HEK293 (cell line): ENCODE results near the gene PPP2R2D.

Experiments used
- CTCF ChIA-PET: fragments of 350-600 bp; formaldehyde crosslinking; extraction: SDS; loops from one replicate; lab custom pipeline; 2021; ENCODE audit warnings: antibody characterized with exemption; lab: Yijun Ruan, JAX
- POLR2A ChIA-PET: fragments of 300-600 bp; formaldehyde crosslinking; extraction: SDS; loops from one replicate; lab custom pipeline; 2020; ENCODE audit warnings: antibody characterized with exemption, inconsistent platforms; lab: Yijun Ruan, JAX
- H3K27ac ChIP-seq: fragments of 200-500 bp; sonication (Bioruptor generic); 2 replicates; pipeline ENCODE4 v1.5.1; 2014; ENCODE audit warnings: low read depth, low read length, control low read depth, inconsistent platforms; ENCODE audit errors: extremely low read depth
- H3K36me3 ChIP-seq, 2 experiments: fragments of 200-500 bp in 1 of 2; sonication (Bioruptor generic) in 1 of 2; 1 replicate in 1 of 2; 2 replicates in 1 of 2; pipeline ENCODE4 v1.5.1; 2014 to 2017; ENCODE audit warnings: inconsistent platforms in 2 of 2, low read length in 2 of 2; ENCODE audit not compliant: control insufficient read depth in 2 of 2, insufficient read depth in 1 of 2
- H3K4me1 ChIP-seq: fragments of 200-500 bp; sonication (Bioruptor generic); 2 replicates; pipeline ENCODE4 v1.5.1; 2014; ENCODE audit warnings: mild to moderate bottlenecking, low read length, inconsistent platforms; ENCODE audit not compliant: control insufficient read depth, insufficient read depth
- H3K4me3 ChIP-seq: 2 replicates; pipeline ENCODE4 v1.5.1; 2011; ENCODE audit warnings: low read depth, mild to moderate bottlenecking, control low read depth, low read length, moderate library complexity
- H3K9me3 ChIP-seq: fragments of 200-500 bp; sonication (Bioruptor generic); 2 replicates; pipeline ENCODE4 v1.5.1; 2014; ENCODE audit warnings: low read depth, low read length, inconsistent platforms; ENCODE audit not compliant: control insufficient read depth, insufficient read depth
- HOXA7 ChIP-seq: sonication (generic); formaldehyde crosslinking; IDR thresholded peaks from 2 replicates; pipeline ENCODE4 v1.8.1; 2022; ENCODE audit warnings: missing genetic modification reagents, borderline replicate concordance
- HOXD13 ChIP-seq: sonication (generic); formaldehyde crosslinking; IDR thresholded peaks from 2 replicates; pipeline ENCODE4 v1.8.0; 2022; ENCODE audit warnings: missing genetic modification reagents, borderline replicate concordance
- KLF1 ChIP-seq: fragments of 450-650 bp; formaldehyde crosslinking; IDR thresholded peaks from 2 replicates; pipeline ENCODE4 v1.5.1; 2016; ENCODE audit warnings: missing biosample characterization, missing genetic modification characterization
- KLF17 ChIP-seq: fragments of 450-650 bp; formaldehyde crosslinking; IDR thresholded peaks from 2 replicates; pipeline ENCODE4 v1.5.1; 2016; ENCODE audit warnings: missing biosample characterization, missing genetic modification characterization
- OSR2 ChIP-seq: fragments of 450-650 bp; formaldehyde crosslinking; IDR thresholded peaks from 2 replicates; pipeline ENCODE4 v1.5.1; 2016; ENCODE audit warnings: missing biosample characterization, missing genetic modification characterization
- PRDM4 ChIP-seq: fragments of 450-650 bp; formaldehyde crosslinking; IDR thresholded peaks from 2 replicates; pipeline ENCODE4 v1.5.1; 2017; ENCODE audit warnings: missing biosample characterization, missing genetic modification characterization
- TSHZ1 ChIP-seq: fragments of 450-650 bp; formaldehyde crosslinking; IDR thresholded peaks from 2 replicates; pipeline ENCODE4 v1.5.1; 2016; ENCODE audit warnings: missing biosample characterization, missing genetic modification characterization, borderline replicate concordance
- ZNF10 ChIP-seq: fragments of 450-650 bp; formaldehyde crosslinking; IDR thresholded peaks from 2 replicates; pipeline ENCODE4 v1.5.1; 2017; ENCODE audit warnings: missing biosample characterization, missing genetic modification characterization
- ZNF18 ChIP-seq: fragments of 450-650 bp; formaldehyde crosslinking; IDR thresholded peaks from 2 replicates; pipeline ENCODE4 v1.5.1; 2016; ENCODE audit warnings: missing biosample characterization, missing genetic modification characterization
- ZNF202 ChIP-seq: fragments of 450-650 bp; formaldehyde crosslinking; IDR thresholded peaks from 2 replicates; pipeline ENCODE4 v1.5.1; 2016; ENCODE audit warnings: missing biosample characterization, missing genetic modification characterization, borderline replicate concordance
- ZNF23 ChIP-seq: fragments of 450-650 bp; formaldehyde crosslinking; IDR thresholded peaks from 2 replicates; pipeline ENCODE4 v1.5.1; 2016; ENCODE audit warnings: missing biosample characterization, missing genetic modification characterization, borderline replicate concordance
- ZNF302 ChIP-seq: fragments of 450-650 bp; formaldehyde crosslinking; IDR thresholded peaks from 2 replicates; pipeline ENCODE4 v1.5.1; 2016; ENCODE audit warnings: missing biosample characterization, missing genetic modification characterization, low read depth
- ZNF324 ChIP-seq: fragments of 450-650 bp; formaldehyde crosslinking; IDR thresholded peaks from 2 replicates; pipeline ENCODE4 v1.5.1; 2016; ENCODE audit warnings: missing biosample characterization, missing genetic modification characterization
- ZNF394 ChIP-seq: fragments of 450-650 bp; formaldehyde crosslinking; IDR thresholded peaks from 2 replicates; pipeline ENCODE4 v1.5.1; 2016; ENCODE audit warnings: missing biosample characterization, missing genetic modification characterization, mild to moderate bottlenecking, moderate library complexity, borderline replicate concordance
- ZNF449 ChIP-seq: fragments of 450-650 bp; formaldehyde crosslinking; IDR thresholded peaks from 2 replicates; pipeline ENCODE4 v1.5.1; 2017; ENCODE audit warnings: missing biosample characterization, mild to moderate bottlenecking, missing genetic modification characterization, moderate library complexity
- ZNF707 ChIP-seq: fragments of 450-650 bp; formaldehyde crosslinking; IDR thresholded peaks from 2 replicates; pipeline ENCODE4 v1.5.1; 2016; ENCODE audit warnings: missing biosample characterization, missing genetic modification characterization
- ZNF830 ChIP-seq: fragments of 450-650 bp; IDR thresholded peaks from 2 replicates; pipeline ENCODE4 v1.5.0; 2018; ENCODE audit warnings: missing biosample characterization, missing genetic modification characterization, low read depth, mild to moderate bottlenecking, moderate library complexity

Gene PPP2R2D

GRCh38 chr10:131857156-131858117, 43.4 kb upstream of the PPP2R2D start (continued):
- TF ChIP-seq ZNF18 (no peak), ZNF324 (tag by site-specific recombination) (no peak), TSHZ1 (tag by site-specific recombination) (no peak), KLF17 (no peak), ZNF202 (no peak), ZNF394 (tag by site-specific recombination) (no peak)

GRCh38 chr10:131858118-131858515, 42.7 kb upstream of the PPP2R2D start:
- Histone ChIP-seq H3K4me3 (no peak overlapping the region), H3K9me3 (no peaks in the 10 kb centered on the region), H3K4me1 (no peaks in the 10 kb centered on the region), H3K27ac (no peak overlapping the region), H3K36me3 (no peaks in the 10 kb centered on the region)
- CTCF ChIA-PET: no interaction called here
- no peak for TF ChIP-seq ZNF707
- TF ChIP-seq PRDM4 (tag by site-specific recombination): no peak
- TF ChIP-seq ZNF302 (tag by site-specific recombination): no peak
- no peak for TF ChIP-seq ZNF23
- no peak for TF ChIP-seq ZNF10 (tag by site-specific recombination)
- no peak for TF ChIP-seq ZNF324 (tag by site-specific recombination)
- TF ChIP-seq HOXA7 (CRISPR knock-in tag): no peak
- no peak for TF ChIP-seq HOXD13
- TF ChIP-seq ZNF449: no peak
- TF ChIP-seq OSR2 (tag by site-specific recombination): no peak
- no peak for TF ChIP-seq KLF1 (tag by site-specific recombination)
- no peak for TF ChIP-seq ZNF830 (tag by site-specific recombination)
- POLR2A ChIA-PET: no interaction called here
